CD4-positive, CD25-positive, alpha-beta regulatory T cell (primary cell): ENCODE measurements around the gene IGFBP1. TPM values are rescaled to one million over a fixed set of nuclear protein-coding genes. Genes with fewer than 3 reads are reported as not detected.
"Not testable (repeated sequence)": the region's sequence is repeated elsewhere in the genome, so short reads cannot be mapped to it uniquely, and the experiment has no call there.

ENCODE experiments used
- ATAC-seq, 2 donors: fragments of 150-1000 bp; cut with Tn5 transposase; one replicate each; pipeline ENCODE4 v1.10.0; 2021; ENCODE audit warnings: low read depth in 2 of 2, moderate number of reproducible peaks in 2 of 2, moderate library complexity in 1 of 2
- DNase-seq, 3 donors: peaks; one replicate each; pipeline versions ENCODE4 v3.0.0 to v3.0.0-alpha.2; 2012 to 2022; ENCODE audit warnings: mixed read lengths in 1 of 3
- H3K27ac ChIP-seq: one replicate; pipeline ENCODE4 v1.7.0; 2013; ENCODE audit warnings: mild to moderate bottlenecking, low read length; ENCODE audit not compliant: insufficient read depth, poor library complexity, severe bottlenecking
- H3K27me3 ChIP-seq: one replicate; pipeline ENCODE4 v1.7.0; 2013; ENCODE audit warnings: low read length; ENCODE audit not compliant: control insufficient read depth, insufficient read depth
- H3K36me3 ChIP-seq: one replicate; pipeline ENCODE4 v1.7.0; 2013; ENCODE audit warnings: mild to moderate bottlenecking, low read length, moderate library complexity; ENCODE audit not compliant: control insufficient read depth, insufficient read depth
- H3K4me1 ChIP-seq: 2 replicates; pipeline ENCODE4 v1.7.0; 2013; ENCODE audit warnings: mild to moderate bottlenecking, low read length; ENCODE audit not compliant: insufficient read depth, control insufficient read depth, poor library complexity, severe bottlenecking
- H3K4me3 ChIP-seq: one replicate; pipeline ENCODE4 v1.7.0; 2013; ENCODE audit warnings: low read depth, mild to moderate bottlenecking, low read length, moderate library complexity
- H3K9me3 ChIP-seq, 2 experiments: 1 replicate in 1 of 2; 2 replicates in 1 of 2; pipeline ENCODE4 v1.7.0; 2013; ENCODE audit warnings: low read length in 2 of 2, mild to moderate bottlenecking in 1 of 2, moderate library complexity in 1 of 2; ENCODE audit not compliant: control insufficient read depth in 2 of 2
- H3K27ac Mint-ChIP-seq, 3 donors: one replicate each; pipeline ENCODE4 v1.8.0; 2020 to 2022; ENCODE audit warnings: mild to moderate bottlenecking in 3 of 3, mixed read lengths in 3 of 3, moderate library complexity in 2 of 3
- H3K27me3 Mint-ChIP-seq: one replicate; pipeline ENCODE4 v1.8.0; 2022; ENCODE audit warnings: mild to moderate bottlenecking, mixed read lengths
- H3K36me3 Mint-ChIP-seq: one replicate; pipeline ENCODE4 v1.8.0; 2020; ENCODE audit warnings: mixed read lengths
- H3K4me1 Mint-ChIP-seq, 4 donors: one replicate each; pipeline ENCODE4 v1.8.0; 2020 to 2022; ENCODE audit warnings: mixed read lengths in 4 of 4, mild to moderate bottlenecking in 1 of 4
- H3K4me3 Mint-ChIP-seq, 4 donors: one replicate each; pipeline ENCODE4 v1.8.0; 2020 to 2022; ENCODE audit warnings: mild to moderate bottlenecking in 4 of 4, mixed read lengths in 4 of 4, moderate library complexity in 3 of 4
- H3K9me3 Mint-ChIP-seq, 7 donors: one replicate each; pipeline ENCODE4 v1.8.0; 2020 to 2022; ENCODE audit warnings: mixed read lengths in 7 of 7, mild to moderate bottlenecking in 3 of 7, moderate library complexity in 2 of 7
- polyA plus RNA-seq, 4 donors: library from polyadenylated mRNA; unstranded; fragments of 300-500 nt; fragmentation: Illumina TruSeq; gene quantifications; one replicate each; pipeline ENCODE4 v1.2.3, GENCODE V29; 2021
- total RNA-seq: library from RNA; stranded (reverse); gene quantifications from one replicate; pipeline ENCODE4 v1.2.3, GENCODE V29; 2022

Gene IGFBP1
- total and polyA plus RNA-seq, 5 donors from 2014 or later, result not detected

- ATAC-seq (no peak), DNase-seq (no peak)
- Mint-ChIP-seq H3K4me1 (peaks cover 5 to 18% (median 9%) of the 10 kb centered on the region in 4 donors), H3K36me3 (no peaks in the 10 kb centered on the region), H3K27ac (no peak overlapping the region), H3K27me3 (peaks cover 8% of the 10 kb centered on the region), H3K4me3 (no peak overlapping the region), H3K9me3 (peaks cover 0 to 5% (median 0%) of the 10 kb centered on the region in 7 donors)
- no peaks in the 10 kb centered on the region for H3K36me3 ChIP-seq
- H3K27ac ChIP-seq, result no peak overlapping the region
- H3K27me3 ChIP-seq, result no peaks in the 10 kb centered on the region
- no peak overlapping the region for H3K4me3 ChIP-seq
- no peaks in the 10 kb centered on the region for H3K9me3 ChIP-seq
- no peaks in the 10 kb centered on the region for H3K4me1 ChIP-seq
Observed at GRCh38 chr7:45937301-45937700, 49.0 kb downstream of the IGFBP1 start.

GRCh38 chr7:45937862-45938261 is 49.6 kb downstream of the IGFBP1 start:
- no peak overlapping the region for H3K4me3 ChIP-seq
- peaks cover 12% of the 10 kb centered on the region for H3K27me3 Mint-ChIP-seq
- H3K4me3 Mint-ChIP-seq, result no peak overlapping the region
- H3K36me3 Mint-ChIP-seq, result no peaks in the 10 kb centered on the region
- peaks cover 5 to 18% (median 12%) of the 10 kb centered on the region in 4 donors for H3K4me1 Mint-ChIP-seq
- peaks cover 0 to 5% (median 0%) of the 10 kb centered on the region in 7 donors for H3K9me3 Mint-ChIP-seq
- ATAC-seq (no peak), DNase-seq (no peak)
- no peaks in the 10 kb centered on the region for H3K4me1 ChIP-seq
- H3K27me3 ChIP-seq, result no peaks in the 10 kb centered on the region
- no peak overlapping the region for H3K27ac Mint-ChIP-seq
- H3K9me3 ChIP-seq, result no peaks in the 10 kb centered on the region
- no peak overlapping the region for H3K27ac ChIP-seq
- no peaks in the 10 kb centered on the region for H3K36me3 ChIP-seq

- H3K9me3 Mint-ChIP-seq, result peaks cover 0 to 3% (median 0%) of the 10 kb centered on the region in 7 donors
- DNase-seq (no peak), ATAC-seq (no peak)
- H3K27ac Mint-ChIP-seq, result peak overlapping the region in 1 of 3 donors; percentile 9
- Histone ChIP-seq H3K4me3 (no peak overlapping the region), H3K36me3 (no peaks in the 10 kb centered on the region), H3K9me3 (no peaks in the 10 kb centered on the region), H3K4me1 (no peaks in the 10 kb centered on the region), H3K27me3 (no peaks in the 10 kb centered on the region), H3K27ac (no peak overlapping the region)
- peaks cover 13% of the 10 kb centered on the region for H3K27me3 Mint-ChIP-seq
- H3K4me1 Mint-ChIP-seq, result peaks cover 5 to 18% (median 12%) of the 10 kb centered on the region in 4 donors
- H3K4me3 Mint-ChIP-seq, result no peak overlapping the region
- no peaks in the 10 kb centered on the region for H3K36me3 Mint-ChIP-seq
Observed at GRCh38 chr7:45938626-45939302, 50.5 kb downstream of the IGFBP1 start.

GRCh38 chr7:45939574-45939973 is 51.3 kb downstream of the IGFBP1 start:
- H3K36me3 ChIP-seq, result no peaks in the 10 kb centered on the region
- no peaks in the 10 kb centered on the region for H3K4me1 ChIP-seq
- H3K27ac ChIP-seq, result no peak overlapping the region
- no peak overlapping the region for H3K4me3 ChIP-seq
- ATAC-seq (no peak), DNase-seq (no peak)
- H3K4me1 Mint-ChIP-seq, result peaks cover 5 to 18% (median 12%) of the 10 kb centered on the region in 4 donors
- H3K36me3 Mint-ChIP-seq, result no peaks in the 10 kb centered on the region
- peak overlapping the region in 1 of 3 donors; percentile 9 for H3K27ac Mint-ChIP-seq
- peak overlapping the region in 2 of 4 donors; percentile 61 to 78 for H3K4me3 Mint-ChIP-seq
- H3K9me3 Mint-ChIP-seq, result peaks cover 0 to 3% (median 0%) of the 10 kb centered on the region in 7 donors
- H3K9me3 ChIP-seq, result no peaks in the 10 kb centered on the region
- peaks cover 7% of the 10 kb centered on the region for H3K27me3 Mint-ChIP-seq
- no peaks in the 10 kb centered on the region for H3K27me3 ChIP-seq

GRCh38 chr7:45940237-45940781 is 52.0 kb downstream of the IGFBP1 start:
- H3K4me1 ChIP-seq, ATAC-seq, H3K9me3 ChIP-seq, H3K27me3 ChIP-seq, H3K36me3 Mint-ChIP-seq, H3K9me3 Mint-ChIP-seq, H3K27ac ChIP-seq, H3K27me3 Mint-ChIP-seq, H3K36me3 ChIP-seq: not testable (repeated sequence)
- H3K4me3 Mint-ChIP-seq, result peak overlapping the region; percentile 56 to 83 (median 74)
- peaks cover 5 to 18% (median 12%) of the 10 kb centered on the region in 4 donors for H3K4me1 Mint-ChIP-seq
- H3K4me3 ChIP-seq, result peak overlapping the region; percentile 64
- peak overlapping the region; percentile 18 to 50 (median 38) for H3K27ac Mint-ChIP-seq
- DNase-seq, result peak in 1 of 3 donors; percentile 28

GRCh38 chr7:45940939-45941338 is 52.7 kb downstream of the IGFBP1 start:
- ATAC-seq (no peak), DNase-seq (no peak)
- no peak overlapping the region for H3K27ac ChIP-seq
- Mint-ChIP-seq H3K36me3 (no peaks in the 10 kb centered on the region), H3K4me1 (peaks cover 5 to 18% (median 12%) of the 10 kb centered on the region in 4 donors), H3K27me3 (peaks cover 5% of the 10 kb centered on the region), H3K27ac (peak overlapping the region in 1 of 3 donors; percentile 5), H3K9me3 (peaks cover 0 to 3% (median 0%) of the 10 kb centered on the region in 7 donors), H3K4me3 (peak overlapping the region; percentile 56 to 83 (median 74))
- H3K36me3 ChIP-seq, result no peaks in the 10 kb centered on the region
- H3K27me3 ChIP-seq, result no peaks in the 10 kb centered on the region
- peak overlapping the region; percentile 64 for H3K4me3 ChIP-seq
- H3K4me1 ChIP-seq, result no peaks in the 10 kb centered on the region
- no peaks in the 10 kb centered on the region for H3K9me3 ChIP-seq
